ENCODE measurements around the gene LRRC36. TPM values are rescaled to one million over a fixed set of nuclear protein-coding genes. Genes with fewer than 3 reads are reported as not detected.

The LRRC36 gene
- total and polyA plus RNA-seq, 2 experiments from 2014 or later = 1.2 TPM; not detected in 1

- no peak for TF ChIP-seq ETS1 (IDR thresholded peaks at IDR 0.05)
These were observed 58.3 kb downstream of the LRRC36 start (continued) for GRCh38 chr16:67384778-67385510.

DNA sequence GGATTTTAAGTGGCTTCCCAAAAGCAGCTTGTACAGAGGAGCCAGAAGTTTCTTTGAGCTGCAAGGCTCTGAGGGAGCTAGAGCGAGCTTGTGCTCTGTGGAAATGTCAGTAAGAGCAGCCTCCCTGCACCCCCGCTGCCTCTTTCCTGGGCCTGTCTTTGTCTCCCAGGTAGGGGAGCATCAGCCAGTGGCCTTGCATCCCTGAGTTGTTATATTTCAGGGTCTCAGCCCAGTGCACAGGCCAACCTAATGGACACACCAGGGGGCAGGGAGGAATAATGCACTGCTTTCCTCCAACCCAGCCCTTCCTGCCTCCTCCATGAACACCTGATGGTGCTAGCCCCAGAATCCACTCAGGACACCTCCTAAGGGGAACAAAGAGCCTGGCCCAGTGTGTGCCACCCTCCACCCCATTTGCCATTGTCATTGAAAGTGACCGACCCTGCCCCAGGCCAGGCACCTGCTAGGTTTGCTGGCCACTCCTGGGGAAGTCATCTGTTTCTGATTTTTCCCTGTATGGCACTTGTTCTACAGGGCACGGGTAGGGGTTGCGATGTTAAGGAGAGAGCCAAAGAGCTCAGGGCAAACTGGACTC, 60.3 kb downstream of the LRRC36 start:
- ATAC-seq (peak; percentile 45), DNase-seq (ENCODE audit: low spot score) (no peak)
- Mint-ChIP-seq H3K27me3 (ENCODE audit: insufficient read depth, low read depth, poor library complexity) (peaks cover 21% of the 10 kb centered on the region), H3K4me3 (no peak overlapping the region), H3K36me3 (ENCODE audit: low read depth) (no peaks in the 10 kb centered on the region; the same call in 2 of the 3 replicates), H3K4me1 (peaks cover 23% of the 10 kb centered on the region), H3K9me3 (no peaks in the 10 kb centered on the region), H3K27ac (no peak overlapping the region)
- no peaks in the 10 kb centered on the region for H3K36me3 ChIP-seq (ENCODE audit: insufficient read depth)
- no peak overlapping the region for H3K4me3 ChIP-seq
- H3K79me2 ChIP-seq (replicated peaks; ENCODE audit: insufficient read depth) = no peaks in the 10 kb centered on the region
- H3K4me1 ChIP-seq (ENCODE audit: insufficient read depth) = peaks cover 16% of the 10 kb centered on the region; the same call in 1 of the 2 replicates
- peaks cover 3% of the 10 kb centered on the region; the same call in 1 of the 2 replicates for H3K27me3 ChIP-seq (ENCODE audit: insufficient read depth)
- 0 out of 2 replicates have a peak overlapping the region, but pooled peaks have one; percentile 20 for H3K4me2 ChIP-seq
- 0 out of 2 replicates have a peak, but pooled peaks cover 3% of the 10 kb centered on the region for H3F3A ChIP-seq (replicated peaks; ENCODE audit: low read depth)
- no peak overlapping the region for H2AFZ ChIP-seq
- H4K20me1 ChIP-seq (replicated peaks; ENCODE audit: insufficient read depth) = no peaks in the 10 kb centered on the region
- TF ChIP-seq CREB1 (CRISPR knock-in tag; IDR thresholded peaks at IDR 0.05; ENCODE audit: low read depth) (no peak), JUNB (IDR thresholded peaks at IDR 0.05; ENCODE audit: unreplicated experiment) (no peak), STAT1 (IDR thresholded peaks at IDR 0.05; ENCODE audit: unreplicated experiment) (no peak)
- TF ChIP-seq, protein P1, sequence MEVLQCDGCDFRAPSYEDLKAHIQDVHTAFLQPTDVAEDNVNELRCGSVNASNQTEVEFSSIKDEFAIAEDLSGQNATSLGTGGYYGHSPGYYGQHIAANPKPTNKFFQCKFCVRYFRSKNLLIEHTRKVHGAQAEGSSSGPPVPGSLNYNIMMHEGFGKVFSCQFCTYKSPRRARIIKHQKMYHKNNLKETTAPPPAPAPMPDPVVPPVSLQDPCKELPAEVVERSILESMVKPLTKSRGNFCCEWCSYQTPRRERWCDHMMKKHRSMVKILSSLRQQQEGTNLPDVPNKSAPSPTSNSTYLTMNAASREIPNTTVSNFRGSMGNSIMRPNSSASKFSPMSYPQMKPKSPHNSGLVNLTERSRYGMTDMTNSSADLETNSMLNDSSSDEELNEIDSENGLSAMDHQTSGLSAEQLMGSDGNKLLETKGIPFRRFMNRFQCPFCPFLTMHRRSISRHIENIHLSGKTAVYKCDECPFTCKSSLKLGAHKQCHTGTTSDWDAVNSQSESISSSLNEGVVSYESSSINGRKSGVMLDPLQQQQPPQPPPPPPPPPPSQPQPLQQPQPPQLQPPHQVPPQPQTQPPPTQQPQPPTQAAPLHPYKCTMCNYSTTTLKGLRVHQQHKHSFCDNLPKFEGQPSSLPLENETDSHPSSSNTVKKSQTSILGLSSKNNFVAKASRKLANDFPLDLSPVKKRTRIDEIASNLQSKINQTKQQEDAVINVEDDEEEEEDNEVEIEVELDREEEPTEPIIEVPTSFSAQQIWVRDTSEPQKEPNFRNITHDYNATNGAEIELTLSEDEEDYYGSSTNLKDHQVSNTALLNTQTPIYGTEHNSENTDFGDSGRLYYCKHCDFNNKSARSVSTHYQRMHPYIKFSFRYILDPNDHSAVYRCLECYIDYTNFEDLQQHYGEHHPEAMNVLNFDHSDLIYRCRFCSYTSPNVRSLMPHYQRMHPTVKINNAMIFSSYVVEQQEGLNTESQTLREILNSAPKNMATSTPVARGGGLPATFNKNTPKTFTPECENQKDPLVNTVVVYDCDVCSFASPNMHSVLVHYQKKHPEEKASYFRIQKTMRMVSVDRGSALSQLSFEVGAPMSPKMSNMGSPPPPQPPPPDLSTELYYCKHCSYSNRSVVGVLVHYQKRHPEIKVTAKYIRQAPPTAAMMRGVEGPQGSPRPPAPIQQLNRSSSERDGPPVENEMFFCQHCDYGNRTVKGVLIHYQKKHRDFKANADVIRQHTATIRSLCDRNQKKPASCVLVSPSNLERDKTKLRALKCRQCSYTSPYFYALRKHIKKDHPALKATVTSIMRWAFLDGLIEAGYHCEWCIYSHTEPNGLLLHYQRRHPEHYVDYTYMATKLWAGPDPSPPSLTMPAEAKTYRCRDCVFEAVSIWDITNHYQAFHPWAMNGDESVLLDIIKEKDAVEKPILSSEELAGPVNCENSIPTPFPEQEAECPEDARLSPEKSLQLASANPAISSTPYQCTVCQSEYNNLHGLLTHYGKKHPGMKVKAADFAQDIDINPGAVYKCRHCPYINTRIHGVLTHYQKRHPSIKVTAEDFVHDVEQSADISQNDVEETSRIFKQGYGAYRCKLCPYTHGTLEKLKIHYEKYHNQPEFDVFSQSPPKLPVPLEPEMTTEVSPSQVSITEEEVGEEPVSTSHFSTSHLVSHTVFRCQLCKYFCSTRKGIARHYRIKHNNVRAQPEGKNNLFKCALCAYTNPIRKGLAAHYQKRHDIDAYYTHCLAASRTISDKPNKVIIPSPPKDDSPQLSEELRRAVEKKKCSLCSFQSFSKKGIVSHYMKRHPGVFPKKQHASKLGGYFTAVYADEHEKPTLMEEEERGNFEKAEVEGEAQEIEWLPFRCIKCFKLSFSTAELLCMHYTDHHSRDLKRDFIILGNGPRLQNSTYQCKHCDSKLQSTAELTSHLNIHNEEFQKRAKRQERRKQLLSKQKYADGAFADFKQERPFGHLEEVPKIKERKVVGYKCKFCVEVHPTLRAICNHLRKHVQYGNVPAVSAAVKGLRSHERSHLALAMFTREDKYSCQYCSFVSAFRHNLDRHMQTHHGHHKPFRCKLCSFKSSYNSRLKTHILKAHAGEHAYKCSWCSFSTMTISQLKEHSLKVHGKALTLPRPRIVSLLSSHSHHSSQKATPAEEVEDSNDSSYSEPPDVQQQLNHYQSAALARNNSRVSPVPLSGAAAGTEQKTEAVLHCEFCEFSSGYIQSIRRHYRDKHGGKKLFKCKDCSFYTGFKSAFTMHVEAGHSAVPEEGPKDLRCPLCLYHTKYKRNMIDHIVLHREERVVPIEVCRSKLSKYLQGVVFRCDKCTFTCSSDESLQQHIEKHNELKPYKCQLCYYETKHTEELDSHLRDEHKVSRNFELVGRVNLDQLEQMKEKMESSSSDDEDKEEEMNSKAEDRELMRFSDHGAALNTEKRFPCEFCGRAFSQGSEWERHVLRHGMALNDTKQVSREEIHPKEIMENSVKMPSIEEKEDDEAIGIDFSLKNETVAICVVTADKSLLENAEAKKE (CRISPR knock-in tag; IDR thresholded peaks at IDR 0.05) = no peak
- no peaks in the 10 kb centered on the region for H3K9me2 ChIP-seq (ENCODE audit: insufficient read depth)
- H3K27ac ChIP-seq (ENCODE audit: low read depth) = no peak overlapping the region
